ENCODE data around the gene NIPA2.

- TF ChIP-seq POLR2A (IDR thresholded peaks at IDR 0.05; ENCODE audit: low read depth) (no peak), CTCF (IDR thresholded peaks at IDR 0.05) (no peak), EP300 (IDR thresholded peaks at IDR 0.05) (no peak), POLR2AphosphoS5 (IDR thresholded peaks at IDR 0.05) (no peak)
These were observed 13.0 kb downstream of the NIPA2 start for GRCh38 chr15:22851513-22851912.
